KMS-11 (cell line): ENCODE measurements around the gene SPOCK2.

Source experiments
- H2AFZ ChIP-seq: fragments of 200-600 bp; sonication (generic); 2 replicates; pipeline ENCODE4 v1.6.1; 2016; ENCODE audit warnings: antibody characterized with exemption, mixed run types, low read depth
- H3K27ac ChIP-seq: fragments of 200-600 bp; sonication (generic); 2 replicates; pipeline ENCODE4 v1.6.1; 2016; ENCODE audit warnings: mild to moderate bottlenecking, mixed run types
- H3K27me3 ChIP-seq: fragments of 200-600 bp; sonication (generic); 2 replicates; pipeline ENCODE4 v1.6.1; 2017; ENCODE audit warnings: mild to moderate bottlenecking, low read depth, mixed run types, moderate library complexity; ENCODE audit not compliant: insufficient read depth
- H3K36me3 ChIP-seq: fragments of 200-600 bp; sonication (generic); 2 replicates; pipeline ENCODE4 v1.6.1; 2017; ENCODE audit warnings: mild to moderate bottlenecking, mixed run types; ENCODE audit not compliant: insufficient read depth
- H3K4me1 ChIP-seq: fragments of 200-600 bp; sonication (generic); 2 replicates; pipeline ENCODE4 v1.6.1; 2016; ENCODE audit warnings: mild to moderate bottlenecking, low read depth, mixed run types; ENCODE audit not compliant: poor library complexity, severe bottlenecking
- H3K4me2 ChIP-seq: fragments of 200-600 bp; sonication (generic); 2 replicates; pipeline ENCODE4 v1.7.0; 2016; ENCODE audit warnings: mild to moderate bottlenecking, mixed run types
- H3K4me3 ChIP-seq: fragments of 200-600 bp; sonication (generic); IDR thresholded peaks from 2 replicates; pipeline ENCODE4 v1.6.1; 2017; ENCODE audit warnings: low read depth, low read length, mixed read lengths; ENCODE audit not compliant: insufficient read depth
- H3K79me2 ChIP-seq: fragments of 200-600 bp; sonication (generic); 2 replicates; pipeline ENCODE4 v1.6.1; 2016; ENCODE audit warnings: low read depth, mixed run types; ENCODE audit not compliant: insufficient read depth
- H3K9ac ChIP-seq: fragments of 200-600 bp; sonication (generic); 2 replicates; pipeline ENCODE4 v1.6.1; 2016; ENCODE audit warnings: mild to moderate bottlenecking, mixed run types
- H4K20me1 ChIP-seq: fragments of 200-600 bp; sonication (generic); 2 replicates; pipeline ENCODE4 v1.6.1; 2016; ENCODE audit warnings: mild to moderate bottlenecking, mixed run types; ENCODE audit not compliant: insufficient read depth
- TF ChIP-seq, protein P1 (sequence below): fragments of 200-600 bp; sonication (generic); conservative IDR thresholded peaks from 2 replicates; pipeline ENCODE4 v1.6.1; 2017; ENCODE audit warnings: low read depth, mild to moderate bottlenecking, antibody characterized with exemption, low read length, moderate library complexity, mixed read lengths

The SPOCK2 gene

DNA sequence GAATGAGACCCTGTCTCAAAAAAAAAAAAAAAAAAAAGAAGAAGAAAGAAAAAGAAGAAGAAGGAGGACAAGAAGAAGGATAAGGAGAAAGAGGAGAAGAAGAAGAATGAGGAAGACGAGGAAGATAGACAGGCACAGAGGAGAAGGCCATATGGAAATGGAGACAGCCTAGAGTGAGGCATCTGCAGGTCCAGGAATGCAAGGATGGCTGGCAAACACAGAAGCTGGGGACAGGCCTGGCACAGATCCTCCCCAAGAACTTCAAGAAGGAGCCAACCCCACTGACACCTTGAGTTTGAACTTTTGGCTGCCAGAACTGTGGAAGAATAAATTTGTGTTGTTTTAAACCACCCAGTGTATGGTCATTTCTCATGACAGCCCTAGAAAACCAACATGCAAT is 38.9 kb downstream of the SPOCK2 start:
- no peak overlapping the region for H3K4me2 ChIP-seq
- no peak overlapping the region for H2AFZ ChIP-seq
- TF ChIP-seq, protein P1, sequence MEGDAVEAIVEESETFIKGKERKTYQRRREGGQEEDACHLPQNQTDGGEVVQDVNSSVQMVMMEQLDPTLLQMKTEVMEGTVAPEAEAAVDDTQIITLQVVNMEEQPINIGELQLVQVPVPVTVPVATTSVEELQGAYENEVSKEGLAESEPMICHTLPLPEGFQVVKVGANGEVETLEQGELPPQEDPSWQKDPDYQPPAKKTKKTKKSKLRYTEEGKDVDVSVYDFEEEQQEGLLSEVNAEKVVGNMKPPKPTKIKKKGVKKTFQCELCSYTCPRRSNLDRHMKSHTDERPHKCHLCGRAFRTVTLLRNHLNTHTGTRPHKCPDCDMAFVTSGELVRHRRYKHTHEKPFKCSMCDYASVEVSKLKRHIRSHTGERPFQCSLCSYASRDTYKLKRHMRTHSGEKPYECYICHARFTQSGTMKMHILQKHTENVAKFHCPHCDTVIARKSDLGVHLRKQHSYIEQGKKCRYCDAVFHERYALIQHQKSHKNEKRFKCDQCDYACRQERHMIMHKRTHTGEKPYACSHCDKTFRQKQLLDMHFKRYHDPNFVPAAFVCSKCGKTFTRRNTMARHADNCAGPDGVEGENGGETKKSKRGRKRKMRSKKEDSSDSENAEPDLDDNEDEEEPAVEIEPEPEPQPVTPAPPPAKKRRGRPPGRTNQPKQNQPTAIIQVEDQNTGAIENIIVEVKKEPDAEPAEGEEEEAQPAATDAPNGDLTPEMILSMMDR: no peak
- no peaks in the 10 kb centered on the region for H3K27me3 ChIP-seq
- H3K4me1 ChIP-seq: no peaks in the 10 kb centered on the region
- no peak overlapping the region for H3K4me3 ChIP-seq
- H4K20me1 ChIP-seq: no peaks in the 10 kb centered on the region
- H3K36me3 ChIP-seq: no peaks in the 10 kb centered on the region
- H3K79me2 ChIP-seq: no peaks in the 10 kb centered on the region
- no peak overlapping the region for H3K27ac ChIP-seq
- no peak overlapping the region for H3K9ac ChIP-seq

DNA sequence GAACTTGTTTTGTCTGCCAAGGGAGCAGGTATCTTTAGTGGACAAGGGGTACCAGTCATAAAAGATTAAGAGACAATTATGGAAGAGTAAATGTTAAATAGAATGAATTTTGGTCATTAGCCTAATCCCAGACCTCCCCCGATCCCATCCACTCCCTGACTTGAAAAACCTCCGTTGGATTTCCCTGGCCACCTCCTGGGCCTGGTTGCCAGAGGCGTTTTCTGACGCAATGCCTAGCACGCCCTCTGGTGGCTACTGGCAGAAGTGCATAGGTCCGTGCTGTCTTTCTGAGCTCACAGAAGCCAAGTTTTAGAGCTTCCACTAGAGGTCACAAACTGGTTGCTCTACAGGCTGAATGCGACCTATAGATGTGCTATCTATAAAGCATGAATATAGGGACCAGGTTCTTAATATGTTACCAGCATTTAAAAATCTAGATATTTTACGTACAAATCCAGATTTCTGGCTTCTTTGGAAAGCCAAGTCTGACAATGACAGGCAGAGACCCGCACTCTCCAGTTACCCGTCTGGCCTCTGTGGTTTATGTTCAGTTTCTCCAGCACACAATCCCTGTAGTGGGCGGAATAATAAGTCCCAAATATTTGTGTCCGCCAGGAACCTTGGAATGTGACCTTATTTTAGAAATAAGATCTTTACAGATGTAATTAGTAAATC is 39.8 kb downstream of the SPOCK2 start:
- Histone ChIP-seq H3K27me3 (no peaks in the 10 kb centered on the region), H3K36me3 (no peaks in the 10 kb centered on the region), H3K4me2 (no peak overlapping the region), H3K79me2 (no peaks in the 10 kb centered on the region), H2AFZ (peak overlapping the region; percentile 23; the same call in 1 of the 2 replicates), H3K27ac (no peak overlapping the region), H3K4me1 (no peaks in the 10 kb centered on the region), H3K9ac (no peak overlapping the region), H4K20me1 (no peaks in the 10 kb centered on the region), H3K4me3 (no peak overlapping the region)
- TF ChIP-seq, protein P1: peak; percentile 99

DNA sequence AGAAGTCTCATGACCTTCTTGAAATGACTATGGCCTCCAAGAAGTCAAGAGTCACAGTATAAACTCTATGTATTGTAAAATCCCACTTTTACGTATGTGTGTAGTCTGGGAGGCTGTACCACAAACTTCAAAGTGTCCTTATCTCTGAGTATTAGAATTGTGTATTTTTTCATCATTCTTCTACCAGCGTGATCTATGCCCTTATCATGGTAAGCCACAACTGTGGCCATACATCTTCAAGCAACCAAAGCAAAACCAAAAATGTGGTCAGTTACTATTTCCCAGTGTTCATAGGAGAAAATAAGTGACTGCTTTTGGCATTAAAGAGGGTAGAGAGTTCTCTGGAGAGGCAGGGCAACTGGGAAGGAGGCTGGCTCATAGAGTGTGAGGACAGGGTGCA is 42.8 kb downstream of the SPOCK2 start:
- H3K79me2 ChIP-seq: no peaks in the 10 kb centered on the region
- no peaks in the 10 kb centered on the region for H3K27me3 ChIP-seq
- H3K4me3 ChIP-seq: no peak overlapping the region
- TF ChIP-seq, protein P1: no peak
- no peak overlapping the region for H3K9ac ChIP-seq
- H3K4me1 ChIP-seq: no peaks in the 10 kb centered on the region
- no peak overlapping the region for H2AFZ ChIP-seq
- H3K36me3 ChIP-seq: no peaks in the 10 kb centered on the region
- H3K27ac ChIP-seq: no peak overlapping the region
- H3K4me2 ChIP-seq: no peak overlapping the region
- no peaks in the 10 kb centered on the region for H4K20me1 ChIP-seq

DNA sequence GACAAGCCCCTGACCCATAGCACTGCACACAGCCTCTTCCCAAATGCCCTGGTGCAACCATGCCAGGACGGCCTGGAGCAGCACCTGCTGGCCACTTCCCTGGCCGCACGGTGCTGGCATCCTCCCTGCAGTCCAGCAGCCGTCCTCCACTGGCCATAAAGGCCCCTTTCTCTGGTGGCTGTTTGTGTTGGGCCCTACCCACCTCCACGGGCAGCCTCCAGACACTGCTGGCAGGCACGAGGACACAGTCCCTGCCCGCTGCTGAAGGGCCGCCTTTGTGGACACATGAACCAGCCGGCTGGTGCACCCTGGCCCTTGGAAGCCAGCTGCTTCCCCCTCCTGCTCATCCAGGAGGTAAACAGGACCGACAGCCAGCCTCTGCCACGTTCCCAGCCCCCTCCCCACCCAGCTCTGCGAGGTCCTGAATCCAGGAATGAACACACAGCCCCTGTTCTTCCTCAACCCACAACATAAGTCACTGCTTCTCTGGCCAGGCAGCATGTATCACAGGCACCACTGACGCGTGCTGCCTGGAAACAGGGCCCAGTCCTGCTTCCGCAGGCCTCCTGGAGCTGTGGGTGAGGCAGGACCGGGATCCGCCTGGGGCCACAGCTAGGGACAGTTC is 43.8 kb downstream of the SPOCK2 start:
- no peaks in the 10 kb centered on the region for H4K20me1 ChIP-seq
- H3K27me3 ChIP-seq: no peaks in the 10 kb centered on the region
- H2AFZ ChIP-seq: no peak overlapping the region
- H3K36me3 ChIP-seq: no peaks in the 10 kb centered on the region
- H3K9ac ChIP-seq: no peak overlapping the region
- H3K4me2 ChIP-seq: no peak overlapping the region
- TF ChIP-seq, protein P1: no peak
- no peaks in the 10 kb centered on the region for H3K4me1 ChIP-seq
- H3K4me3 ChIP-seq: no peak overlapping the region
- no peak overlapping the region for H3K27ac ChIP-seq
- no peaks in the 10 kb centered on the region for H3K79me2 ChIP-seq
